Measurements from ENCODE around the gene IL1RAPL2.
"Not testable (repeated sequence)": the region's sequence is repeated elsewhere in the genome, so short reads cannot be mapped to it uniquely, and the experiment has no call there.

IL1RAPL2 gene

DNA sequence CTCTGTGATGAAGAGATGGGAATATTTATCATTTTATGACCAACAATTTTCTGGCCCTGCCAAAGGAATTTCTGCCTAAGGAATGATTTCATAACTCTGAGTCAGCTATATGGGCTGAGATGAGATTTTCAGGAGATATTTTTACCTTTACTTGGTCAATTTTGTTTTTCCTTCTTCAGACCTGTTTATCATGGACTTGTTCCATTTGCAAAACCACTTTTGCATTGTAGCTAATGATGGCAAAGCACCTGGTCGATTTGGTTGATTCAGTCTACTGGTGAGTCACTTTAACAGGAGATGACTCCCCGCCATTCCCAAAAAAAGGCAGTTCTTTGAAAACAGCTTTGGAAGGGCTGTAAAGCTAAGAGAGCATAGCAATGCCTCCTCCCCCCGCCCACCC is 601.2 kb downstream of the IL1RAPL2 start:
- DNase-seq (ENCODE audit: low read depth in 2 of 2), result no peak

DNA sequence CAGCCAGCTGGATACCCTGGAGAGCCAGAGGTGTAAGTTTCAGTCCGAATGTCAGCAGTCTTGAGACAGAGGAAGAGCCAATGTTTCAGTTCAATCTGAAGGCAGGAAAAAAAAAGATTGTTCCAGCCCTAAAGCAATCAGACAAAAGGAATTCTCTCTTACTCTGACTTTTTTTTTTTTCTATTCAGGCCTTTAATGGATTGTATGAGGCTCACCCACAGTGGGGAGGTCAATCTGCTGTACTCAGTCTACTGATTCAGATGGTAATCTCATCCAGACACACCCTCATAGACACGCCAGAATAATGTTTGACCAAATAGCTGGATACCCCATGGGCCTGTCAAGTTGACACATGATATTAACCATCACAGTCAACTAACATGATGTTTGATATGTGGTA is 602.6 kb downstream of the IL1RAPL2 start:
- DNase-seq (ENCODE audit: low read depth in 2 of 2), result no peak

DNA sequence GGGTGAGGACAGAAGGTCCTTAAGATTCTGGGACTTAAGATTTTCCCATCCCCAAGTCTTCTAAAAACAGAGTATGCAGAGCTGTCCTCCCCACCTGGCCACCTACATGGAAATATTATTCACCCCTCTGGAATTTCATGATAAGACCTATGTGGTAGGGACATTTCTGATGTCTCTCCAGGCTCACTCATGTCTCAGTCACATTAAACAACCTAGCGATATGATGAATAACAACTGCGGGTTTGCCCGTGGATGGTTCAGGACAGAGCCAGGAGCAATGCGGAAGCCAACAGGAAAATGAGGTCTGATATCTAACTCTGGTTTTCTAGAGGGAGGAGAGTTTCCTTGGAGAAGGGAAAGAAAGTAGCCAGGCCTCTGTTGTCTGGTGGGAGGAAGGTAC is 607.1 kb downstream of the IL1RAPL2 start:
- DNase-seq (ENCODE audit: low read depth in 2 of 2), result no peak

DNA sequence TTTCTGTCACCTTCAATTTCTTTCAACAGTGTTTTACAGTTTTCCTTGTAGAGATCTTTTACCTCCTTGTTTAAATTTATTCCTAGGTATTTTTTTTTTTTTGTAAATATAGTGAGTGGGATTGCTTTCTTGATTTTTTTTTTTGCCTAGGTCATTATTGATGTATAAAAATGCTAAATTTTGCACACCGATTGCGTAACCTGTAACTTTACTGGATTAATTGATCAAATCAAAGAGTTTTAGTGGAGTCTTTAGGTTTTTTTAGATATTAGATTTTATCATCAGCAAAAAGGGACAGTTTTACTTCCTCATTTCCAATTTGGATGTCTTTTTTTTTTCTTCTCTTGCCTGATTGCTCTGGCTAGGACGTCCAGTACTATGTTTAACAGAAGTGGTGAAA is 613.6 kb downstream of the IL1RAPL2 start:
- DNase-seq (ENCODE audit: low read depth in 2 of 2), result no peak

DNA sequence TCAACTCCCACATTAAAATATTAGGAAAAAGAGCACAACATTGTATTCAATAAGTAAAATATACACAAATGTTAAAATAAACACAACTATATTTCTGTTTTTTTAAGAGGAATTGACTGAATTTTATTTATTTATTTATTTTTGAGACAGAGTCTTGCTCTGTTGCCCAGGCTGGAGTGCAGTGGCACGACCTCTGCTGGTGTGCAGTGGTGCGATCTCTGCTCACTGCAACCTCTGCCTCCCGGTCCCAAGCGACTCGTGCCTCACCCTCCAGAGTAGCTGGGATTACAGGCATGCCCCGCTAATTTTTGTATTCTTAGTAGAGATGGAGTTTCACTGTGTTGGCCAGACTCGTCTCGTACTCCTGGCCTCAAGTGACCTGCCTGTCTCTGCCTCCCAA is 623.1 kb downstream of the IL1RAPL2 start:
- no peak for DNase-seq (ENCODE audit: low read depth in 2 of 2)

DNA sequence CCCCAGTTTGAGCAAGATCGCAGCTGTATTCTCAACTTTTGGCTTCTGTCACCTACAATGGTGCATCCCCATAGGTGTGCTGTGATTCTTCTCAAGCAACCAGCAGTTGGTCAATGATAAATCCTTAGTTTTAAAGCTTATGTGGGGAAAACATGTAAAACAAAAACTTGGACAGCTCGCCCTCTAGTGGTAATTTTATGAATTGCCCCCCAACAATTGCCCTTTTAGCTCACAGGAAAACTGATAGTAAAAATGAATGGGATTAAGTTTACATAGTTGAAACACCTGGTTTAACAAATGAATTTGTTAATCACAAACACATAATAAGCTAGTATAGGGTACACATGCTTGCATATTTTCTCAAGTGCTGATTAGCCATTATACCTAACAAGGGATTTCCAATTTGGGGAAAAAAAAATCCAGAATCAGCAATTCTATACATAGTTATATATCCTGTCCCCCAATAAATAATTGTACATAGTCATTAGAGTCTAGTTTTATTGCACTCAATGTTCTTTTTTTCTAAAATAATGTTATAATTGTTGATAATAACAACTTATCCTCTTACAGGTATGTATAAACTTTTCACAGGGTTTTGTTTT is 624.4 kb downstream of the IL1RAPL2 start:
- DNase-seq (ENCODE audit: low read depth in 2 of 2), result no peak

DNA sequence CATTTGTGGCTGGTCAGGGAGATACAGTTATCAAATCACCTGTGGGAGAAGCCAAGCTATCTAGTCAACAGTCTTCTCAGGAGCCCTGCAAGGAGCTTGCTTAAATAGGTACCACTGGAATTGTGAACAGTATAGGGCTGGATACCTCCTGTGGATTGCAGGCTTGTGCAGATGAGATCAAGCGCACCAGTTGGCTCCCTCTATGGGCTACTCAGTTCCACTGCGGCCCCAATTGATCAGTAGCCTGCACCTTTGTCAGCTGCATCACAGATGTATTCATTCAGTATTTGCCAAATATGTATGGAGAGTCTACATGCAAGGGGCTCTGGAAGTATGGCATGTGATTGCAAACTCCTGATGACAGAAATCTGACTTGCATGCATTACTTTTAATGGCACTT is 625.9 kb downstream of the IL1RAPL2 start:
- DNase-seq (ENCODE audit: low read depth in 2 of 2), result no peak

DNA sequence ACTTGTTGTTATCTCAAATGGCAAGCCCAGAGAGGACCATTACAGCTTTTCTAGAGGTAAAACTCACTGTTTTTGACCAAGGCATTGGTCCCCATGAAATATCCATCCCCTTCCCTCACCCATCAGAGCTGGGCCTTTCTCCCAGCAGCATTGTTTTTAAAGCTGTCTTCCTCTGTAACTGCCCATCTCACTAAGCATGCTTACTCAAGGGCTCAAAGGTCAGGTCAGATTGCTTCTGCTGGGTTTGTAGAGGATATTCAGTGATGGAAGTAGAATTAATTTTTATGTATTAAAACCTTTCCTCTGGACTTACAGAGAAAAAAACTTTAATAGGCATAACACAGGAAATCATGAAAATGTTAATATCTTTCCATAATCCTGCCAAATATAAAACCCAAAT is 643.4 kb downstream of the IL1RAPL2 start:
- DNase-seq (ENCODE audit: low read depth in 2 of 2), result no peak

DNA sequence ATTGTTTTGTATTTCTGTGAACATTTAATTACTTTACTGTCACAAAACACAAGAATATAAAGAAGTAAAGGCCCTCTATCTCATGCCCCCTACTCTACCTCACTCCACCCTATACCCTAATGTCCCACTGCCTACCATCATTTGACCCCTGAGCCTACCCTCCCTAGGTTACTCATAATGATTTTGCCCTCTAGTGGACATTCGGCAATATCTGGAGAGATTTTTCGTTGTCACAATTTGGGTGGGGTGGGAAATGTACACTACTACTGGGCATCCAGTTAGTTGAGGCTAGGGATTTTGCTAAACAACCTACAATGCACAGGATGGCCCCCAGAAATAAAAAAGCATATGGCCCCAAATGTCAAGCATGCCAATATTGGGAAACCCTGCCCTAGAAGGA is 644.3 kb downstream of the IL1RAPL2 start:
- DNase-seq (ENCODE audit: low read depth in 2 of 2), result no peak

DNA sequence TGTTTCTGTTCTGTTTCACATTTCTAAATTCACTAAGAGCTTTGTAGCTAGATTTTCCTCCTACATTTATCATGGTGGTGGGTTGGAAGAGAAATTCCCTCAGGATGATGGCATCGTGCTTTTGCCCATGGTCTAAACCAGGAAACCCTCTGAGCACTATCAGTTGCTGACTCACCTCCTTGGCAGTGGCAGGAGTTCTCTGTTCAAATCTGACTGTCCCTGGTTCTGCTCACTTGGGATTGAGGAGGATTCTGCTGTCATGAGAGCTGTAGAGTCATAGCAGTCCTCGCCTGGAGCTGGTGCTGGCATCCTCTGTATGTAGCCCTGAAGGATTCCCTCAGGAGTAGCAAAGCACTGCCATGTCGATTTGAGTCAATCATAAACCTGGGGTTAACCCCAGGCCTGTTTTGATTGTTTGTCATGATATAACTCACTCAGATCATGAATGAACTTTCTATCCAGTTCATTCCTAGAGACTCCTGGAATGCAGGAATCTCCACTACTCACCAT is 645.1 kb downstream of the IL1RAPL2 start:
- DNase-seq (ENCODE audit: low read depth in 2 of 2), result no peak

DNA sequence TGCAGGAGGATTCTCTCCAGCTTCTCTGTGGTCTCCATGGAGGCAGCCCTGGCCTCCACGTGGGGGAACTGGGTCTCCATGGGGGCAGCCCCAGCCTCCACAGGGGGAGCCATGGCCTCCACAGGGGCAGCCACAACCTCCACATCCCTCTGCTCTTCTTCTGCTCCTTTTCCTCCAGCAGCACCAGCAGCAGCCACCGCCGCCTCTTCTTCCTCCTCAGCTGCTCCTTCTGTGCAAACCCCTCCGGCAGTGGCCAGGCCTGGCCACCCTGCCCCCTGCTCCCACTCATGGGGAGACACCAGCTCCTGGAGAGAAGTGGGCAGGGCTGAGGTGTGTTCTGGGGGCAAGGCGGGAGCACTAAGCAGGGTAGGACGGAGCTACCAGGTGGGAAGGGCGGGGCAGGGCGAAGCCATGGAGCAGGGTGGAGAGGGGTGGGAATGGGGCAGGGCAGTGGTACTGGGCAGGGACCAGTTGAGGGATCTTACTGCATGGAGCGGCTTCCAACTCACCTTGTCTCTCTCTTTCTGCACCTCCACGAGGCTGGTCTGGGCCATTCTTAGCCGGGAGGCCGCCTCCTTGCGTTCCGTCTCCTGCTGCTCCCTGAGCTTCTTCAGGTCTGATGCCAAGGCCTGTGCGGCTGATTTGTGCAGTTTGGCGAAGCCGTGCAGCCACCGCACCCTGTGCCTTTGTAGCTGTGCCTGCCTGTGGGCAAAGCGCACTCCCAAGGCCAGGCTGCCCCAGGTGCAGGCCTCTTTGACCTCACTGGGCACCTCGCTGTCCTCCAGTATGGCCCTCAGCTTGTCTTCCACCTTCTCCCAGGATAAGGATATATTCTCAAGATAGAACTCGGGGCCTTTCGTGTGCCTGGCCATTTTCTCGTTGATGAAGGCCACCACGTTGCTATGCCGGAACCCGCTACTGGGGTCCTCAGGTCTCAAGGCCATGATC is 653.7 kb downstream of the IL1RAPL2 start:
- no peak for DNase-seq (ENCODE audit: low read depth in 2 of 2)

DNA sequence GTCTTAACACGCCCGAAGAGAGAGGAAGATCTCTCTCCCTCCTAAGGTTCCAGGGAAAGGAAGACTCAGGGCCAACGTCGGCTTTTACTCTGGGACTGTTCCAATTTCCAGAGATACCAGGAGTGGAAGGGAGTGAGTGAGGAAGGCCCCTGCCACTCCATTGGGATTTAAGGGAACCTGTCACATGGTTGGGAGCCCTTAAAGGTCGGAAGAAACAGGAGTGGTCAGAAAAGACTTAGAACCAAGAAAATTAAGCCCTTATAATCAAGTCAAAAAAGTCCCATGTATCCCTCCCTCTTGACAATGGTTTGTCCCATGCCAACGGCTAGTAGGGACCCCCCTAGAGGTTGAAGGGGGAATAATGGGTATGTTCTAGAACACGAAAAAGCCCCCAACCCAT is 654.6 kb downstream of the IL1RAPL2 start, which contains the start of gene TEX13A:
TSS of gene TEX13A (minus strand) at position 59 of the 400 bp plus-strand sequence. CDS start 297 bp downstream, outside the sequence.
- no peak for DNase-seq (ENCODE audit: low read depth in 2 of 2)

DNA sequence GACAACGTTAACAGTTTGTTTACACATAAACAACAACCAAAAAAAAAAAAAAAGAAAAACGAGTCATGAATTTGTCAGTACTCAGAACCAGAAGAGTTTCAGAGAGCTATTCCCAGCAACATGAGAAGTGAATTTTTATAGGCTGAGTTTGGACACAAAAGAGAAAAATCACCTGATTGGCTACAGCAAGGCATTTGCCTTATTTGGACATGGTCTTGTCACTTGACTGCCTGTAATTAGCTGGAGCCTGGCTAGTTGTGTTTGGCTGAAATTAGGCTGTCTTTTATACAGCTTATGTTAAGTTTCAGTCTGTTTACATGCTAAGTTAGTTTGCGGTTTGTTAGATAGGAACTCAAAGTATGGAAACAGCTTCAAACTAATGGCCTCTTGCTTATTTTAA is 655.4 kb downstream of the IL1RAPL2 start:
- DNase-seq (ENCODE audit: low read depth in 2 of 2), result no peak

DNA sequence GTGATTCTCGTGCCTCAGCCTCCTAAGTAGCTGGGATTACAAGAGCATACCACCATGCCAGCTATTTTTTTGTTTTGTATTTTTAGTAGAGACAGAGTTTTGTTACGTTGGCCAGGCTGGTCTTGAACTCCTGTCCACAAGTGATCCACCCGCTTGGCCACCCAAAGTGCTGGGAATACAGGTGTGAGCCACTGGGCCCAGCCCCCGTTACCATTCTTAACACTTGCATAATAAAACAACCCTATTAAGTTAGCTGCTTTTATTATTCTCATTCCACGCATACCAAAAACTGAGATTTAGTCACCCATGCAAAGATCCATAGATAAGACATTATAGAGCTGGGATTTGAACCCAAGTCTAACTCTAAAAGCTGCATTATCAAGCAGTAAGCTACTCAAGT is 660.5 kb downstream of the IL1RAPL2 start:
- DNase-seq (ENCODE audit: low read depth in 2 of 2), result no peak

DNA sequence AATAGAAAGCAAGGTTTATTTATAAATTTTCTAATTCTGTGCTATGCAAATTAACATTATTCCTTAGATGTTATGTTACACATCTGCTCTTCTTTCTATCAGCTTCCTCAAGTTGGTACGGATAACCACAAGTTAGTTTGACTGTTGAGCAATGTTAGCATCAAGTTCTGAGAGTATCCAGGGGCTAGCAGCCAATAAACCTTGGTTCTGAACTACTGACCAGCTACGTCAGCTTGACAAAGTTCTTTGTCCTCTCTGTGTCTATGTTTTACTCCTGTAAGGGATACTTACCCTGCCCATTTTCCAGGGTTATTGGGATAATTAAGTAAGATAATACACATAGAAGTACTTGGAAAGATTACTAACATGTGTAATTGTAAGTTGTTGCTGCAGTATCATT is 662.6 kb downstream of the IL1RAPL2 start:
- no peak for DNase-seq (ENCODE audit: low read depth in 2 of 2)

DNA sequence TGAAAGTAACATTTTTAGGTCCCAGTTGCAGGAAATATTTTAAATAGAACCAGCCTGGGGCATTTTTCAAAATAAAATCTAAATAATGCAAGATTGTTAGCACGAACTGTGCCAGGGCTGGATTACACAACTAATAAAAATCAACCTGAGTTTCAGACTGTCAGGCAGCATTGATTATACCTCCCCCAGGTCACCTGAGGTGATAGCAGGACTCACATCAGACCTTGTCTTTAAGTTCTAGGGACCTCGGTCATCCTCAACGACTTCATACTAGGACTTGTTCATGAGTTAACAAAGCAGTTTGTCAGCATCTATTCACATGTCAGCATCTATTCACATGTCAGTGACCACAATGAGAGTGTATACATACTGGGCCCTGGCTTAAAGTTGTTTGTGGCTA is 663.1 kb downstream of the IL1RAPL2 start:
- no peak for DNase-seq (ENCODE audit: low read depth in 2 of 2)

DNA sequence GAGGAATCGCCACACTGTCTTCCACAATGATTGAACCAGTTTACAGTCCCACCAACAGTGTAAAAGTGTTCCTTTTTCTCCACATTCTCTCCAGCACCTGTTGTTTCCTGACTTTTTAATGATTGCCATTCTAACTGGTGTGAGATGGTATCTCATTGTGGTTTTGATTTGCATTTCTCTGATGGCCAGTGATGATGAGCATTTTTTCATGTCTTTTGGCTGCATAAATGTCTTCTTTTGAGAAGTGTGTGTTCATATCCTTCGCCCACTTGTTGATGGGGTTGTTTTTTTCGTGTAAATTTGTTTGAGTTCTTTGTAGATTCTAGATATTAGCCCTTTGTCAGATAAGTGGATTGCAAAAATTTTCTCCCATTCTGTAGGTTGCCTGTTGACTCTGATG is 671.4 kb downstream of the IL1RAPL2 start:
- not testable (repeated sequence) for DNase-seq (ENCODE audit: low read depth in 2 of 2)

DNA sequence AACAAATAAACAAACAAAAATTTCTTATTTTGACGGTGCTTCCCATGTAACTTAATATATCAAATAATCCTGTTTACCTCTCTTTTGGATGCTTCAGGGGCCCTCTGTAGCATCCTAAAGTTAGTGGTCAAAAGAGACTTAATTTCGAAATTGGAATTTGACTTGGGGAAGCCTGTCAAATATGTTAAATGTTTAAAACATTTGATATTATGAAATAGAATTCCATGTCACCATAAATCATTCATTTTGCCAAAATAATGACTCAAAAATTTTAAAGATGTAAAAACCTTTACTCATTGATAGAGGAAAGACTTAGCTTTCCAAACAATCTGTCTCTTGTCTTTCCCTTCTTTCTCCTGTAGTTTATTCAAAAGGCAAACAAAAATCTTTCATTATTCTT is 675.1 kb downstream of the IL1RAPL2 start:
- DNase-seq (ENCODE audit: low read depth in 2 of 2), result no peak

DNA sequence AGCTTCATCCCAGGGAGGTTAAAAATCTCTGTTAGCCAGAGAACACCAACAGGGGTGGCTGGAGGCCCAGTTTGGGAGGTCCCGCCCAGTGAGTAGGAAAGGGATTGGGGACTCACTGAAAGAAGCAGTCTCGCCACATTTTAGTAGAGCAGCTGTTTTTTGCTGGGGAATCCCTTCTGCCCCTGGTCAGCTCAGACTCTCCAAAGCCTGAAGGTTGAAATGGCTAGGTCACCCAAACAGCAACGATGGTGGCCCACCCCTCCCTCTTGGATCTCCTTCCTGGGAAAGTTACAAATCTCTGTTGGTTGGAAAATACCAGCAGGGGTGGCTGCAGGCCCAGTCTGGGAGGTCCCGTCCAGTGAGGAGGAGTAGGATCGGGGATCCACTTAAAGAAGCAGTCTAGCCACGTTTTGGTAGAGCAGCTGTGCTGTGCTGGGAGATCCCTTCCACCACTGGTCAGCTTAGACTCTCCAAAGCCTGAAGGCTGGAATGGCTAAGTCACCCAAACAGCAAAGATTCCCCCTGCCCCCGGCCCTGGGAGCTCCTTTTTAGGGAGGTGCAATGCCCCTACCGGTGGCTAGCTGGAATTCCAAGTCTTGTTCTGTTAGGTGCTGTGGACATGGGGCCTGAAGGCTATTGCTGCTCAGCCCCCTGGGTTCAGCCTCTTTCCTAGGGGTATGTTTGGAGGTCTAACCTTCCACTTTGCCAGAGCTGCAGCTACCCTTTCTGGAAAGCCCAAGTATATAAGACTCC is 694.5 kb downstream of the IL1RAPL2 start:
- no peak for DNase-seq (ENCODE audit: low read depth in 2 of 2)

DNA sequence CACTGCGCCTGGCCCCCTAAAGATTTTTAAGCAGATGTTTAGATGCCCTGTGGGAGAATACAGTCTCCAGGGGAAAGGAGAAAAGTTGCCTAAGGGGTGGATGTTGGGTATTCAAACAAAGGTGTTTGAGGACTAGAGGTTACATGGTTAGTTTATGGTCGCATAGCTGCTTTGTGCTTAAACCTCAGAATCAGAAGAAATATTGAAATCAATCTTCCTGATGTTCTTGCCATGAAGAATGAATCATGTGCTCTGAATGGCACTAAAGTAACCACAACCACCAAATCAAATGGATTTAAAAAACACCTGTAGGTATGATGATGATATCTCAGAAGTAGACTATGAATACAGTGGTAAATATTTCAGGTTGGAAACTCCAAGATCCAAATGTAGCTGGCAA is 697.2 kb downstream of the IL1RAPL2 start:
- DNase-seq (ENCODE audit: low read depth in 2 of 2), result no peak

DNA sequence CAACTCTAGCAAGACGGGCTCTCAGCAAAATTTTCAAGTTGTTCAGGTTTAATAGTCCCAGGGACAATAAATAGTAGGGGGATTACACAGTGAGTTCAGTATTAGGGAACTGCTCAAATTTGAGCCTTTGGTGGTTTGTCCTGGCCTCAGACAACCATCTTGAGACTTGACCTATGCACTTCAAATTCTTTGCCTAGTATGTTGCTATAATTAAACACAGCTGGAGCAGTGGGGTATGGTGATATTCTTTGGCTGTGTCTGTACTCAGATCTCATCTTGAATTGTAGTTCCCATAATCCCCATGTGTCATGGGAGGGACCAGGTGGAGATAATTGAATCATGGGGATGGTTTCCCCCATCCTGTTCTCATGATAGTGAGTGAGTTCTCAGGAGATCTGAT is 697.8 kb downstream of the IL1RAPL2 start:
- no peak for DNase-seq (ENCODE audit: low read depth in 2 of 2)

DNA sequence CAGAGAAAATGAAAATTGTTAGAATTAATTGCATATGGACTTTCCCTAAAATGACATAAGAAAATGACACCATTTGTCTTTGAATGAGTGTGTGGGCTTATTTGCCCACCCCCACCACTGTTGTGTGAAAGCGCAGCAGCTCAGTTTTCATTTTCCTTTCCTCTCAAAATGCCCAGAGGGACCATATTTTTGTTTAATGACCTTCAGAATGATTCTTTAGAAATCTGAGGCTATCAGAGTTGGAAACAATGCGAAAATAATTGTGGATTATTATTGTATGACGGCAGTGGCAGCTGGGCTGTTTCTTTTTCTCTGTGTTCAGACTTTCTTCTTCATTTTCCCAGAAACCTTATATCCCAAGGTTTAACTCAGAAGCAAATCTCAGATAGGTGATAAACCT is 699.1 kb downstream of the IL1RAPL2 start:
- no peak for DNase-seq (ENCODE audit: low read depth in 2 of 2)

Measured in stimulated activated CD4-positive, alpha-beta T cell treated with anti-CD3 and anti-CD28 coated beads, Interleukin-4, amount 100 ng/mL, for 48 hours (primary cell).